Nucleus accumbens (tissue), 56 donors: ENCODE data around the gene GTPBP2.

Experiments
- DNase-seq, 56 donors: peaks; one replicate each; lab custom pipeline; 2025; lab: John Stamatoyannopoulos, UW

The GTPBP2 gene, protein sequence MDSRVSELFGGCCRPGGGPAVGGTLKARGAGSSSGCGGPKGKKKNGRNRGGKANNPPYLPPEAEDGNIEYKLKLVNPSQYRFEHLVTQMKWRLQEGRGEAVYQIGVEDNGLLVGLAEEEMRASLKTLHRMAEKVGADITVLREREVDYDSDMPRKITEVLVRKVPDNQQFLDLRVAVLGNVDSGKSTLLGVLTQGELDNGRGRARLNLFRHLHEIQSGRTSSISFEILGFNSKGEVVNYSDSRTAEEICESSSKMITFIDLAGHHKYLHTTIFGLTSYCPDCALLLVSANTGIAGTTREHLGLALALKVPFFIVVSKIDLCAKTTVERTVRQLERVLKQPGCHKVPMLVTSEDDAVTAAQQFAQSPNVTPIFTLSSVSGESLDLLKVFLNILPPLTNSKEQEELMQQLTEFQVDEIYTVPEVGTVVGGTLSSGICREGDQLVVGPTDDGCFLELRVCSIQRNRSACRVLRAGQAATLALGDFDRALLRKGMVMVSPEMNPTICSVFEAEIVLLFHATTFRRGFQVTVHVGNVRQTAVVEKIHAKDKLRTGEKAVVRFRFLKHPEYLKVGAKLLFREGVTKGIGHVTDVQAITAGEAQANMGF

DNA sequence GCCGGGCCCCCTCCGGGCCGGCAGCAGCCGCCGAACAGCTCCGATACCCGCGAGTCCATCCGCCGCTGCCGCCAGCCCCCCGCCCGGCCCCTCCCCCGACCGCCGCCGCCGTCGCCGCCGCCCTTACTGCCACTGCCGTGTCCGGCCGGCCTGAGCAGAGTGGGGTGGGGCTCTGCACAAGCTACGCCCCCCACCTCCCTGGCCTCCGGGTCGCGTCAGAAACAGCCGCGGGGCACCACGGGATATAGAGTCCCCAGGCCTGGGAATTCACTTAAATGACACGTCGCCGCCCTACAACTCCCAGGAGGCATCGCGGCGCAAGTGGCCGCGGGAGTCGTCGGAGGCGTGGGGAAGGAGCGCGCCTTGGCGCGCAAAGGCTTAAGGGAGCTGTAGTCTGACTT lies at the start of gene GTPBP2:
Gene GTPBP2, minus strand, starts transcription at position 161 of the 401 bp plus-strand sequence. Its CDS starts 102 bp downstream, at position 59.
- DNase-seq: peak; percentile 68 to 100 (median 99)

DNA sequence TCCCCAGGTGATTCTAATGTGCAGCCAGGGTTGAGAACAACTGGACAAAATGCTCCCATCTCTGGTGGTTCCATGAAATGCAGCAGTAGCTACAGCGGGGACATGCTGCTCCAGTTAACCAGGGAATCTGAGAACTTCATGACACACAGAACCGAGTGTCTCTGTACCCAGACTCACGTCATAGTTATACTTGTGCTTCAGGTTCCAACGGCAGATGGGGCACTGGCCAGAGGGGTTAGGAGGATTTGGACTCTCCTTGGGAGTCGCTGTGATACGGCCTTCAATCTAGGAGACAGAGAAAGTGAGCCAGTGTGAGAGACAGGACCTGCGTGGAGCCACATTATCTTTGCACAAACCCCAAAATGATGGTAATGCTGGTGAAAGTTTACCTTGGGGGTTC lies 49.3 kb upstream of the GTPBP2 start:
- no peak for DNase-seq

DNA sequence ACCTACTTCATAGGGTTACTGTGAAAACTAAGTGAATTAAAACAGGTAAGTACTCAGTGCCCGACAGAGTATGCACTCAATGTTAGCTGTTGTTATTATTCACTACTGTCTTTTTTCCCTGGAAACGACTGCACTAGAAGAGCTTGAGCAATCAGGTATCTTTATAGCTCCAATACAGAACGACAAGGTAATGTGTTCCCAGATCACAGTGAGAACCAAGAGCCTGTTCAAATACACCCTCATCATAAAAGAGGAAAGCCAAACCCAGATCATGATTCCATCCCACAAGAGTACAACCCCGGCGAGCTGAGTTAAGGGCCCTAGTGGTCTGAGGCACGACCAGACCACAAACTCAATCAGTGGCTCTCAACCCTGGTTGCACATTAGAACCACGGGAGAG lies 48.7 kb upstream of the GTPBP2 start:
- DNase-seq: no peak

DNA sequence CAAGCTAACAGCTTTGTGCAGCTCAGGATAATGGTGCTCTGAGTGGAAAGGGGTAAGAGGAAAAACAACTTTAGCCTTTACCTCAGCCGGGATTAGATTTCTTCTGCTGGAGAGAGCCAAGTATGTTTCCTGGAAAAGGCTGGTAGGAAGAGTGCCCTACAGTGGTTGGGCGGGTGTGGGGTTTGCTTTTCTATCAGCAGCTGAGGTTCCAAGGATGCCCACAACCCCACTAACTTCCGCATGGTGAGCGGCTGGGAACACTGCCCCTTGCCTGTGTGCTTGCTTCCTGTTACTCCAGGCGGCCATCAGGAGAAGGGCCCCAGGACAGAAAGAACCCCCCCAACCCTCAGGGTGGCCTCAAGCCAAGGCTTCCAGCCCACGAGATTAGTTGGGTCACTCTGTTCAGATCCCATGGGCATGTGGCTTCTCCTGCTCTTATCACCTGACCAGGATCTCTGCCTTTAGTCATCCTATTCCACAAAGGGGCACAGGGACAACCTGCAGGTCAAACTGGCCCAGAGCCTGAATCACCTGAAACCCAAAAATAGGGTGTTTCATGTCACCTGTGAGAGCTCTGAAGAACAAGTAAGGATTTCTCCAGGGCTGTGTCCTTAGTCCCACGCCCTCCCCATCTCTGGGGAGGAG lies 48.0 kb upstream of the GTPBP2 start:
- DNase-seq: no peak

DNA sequence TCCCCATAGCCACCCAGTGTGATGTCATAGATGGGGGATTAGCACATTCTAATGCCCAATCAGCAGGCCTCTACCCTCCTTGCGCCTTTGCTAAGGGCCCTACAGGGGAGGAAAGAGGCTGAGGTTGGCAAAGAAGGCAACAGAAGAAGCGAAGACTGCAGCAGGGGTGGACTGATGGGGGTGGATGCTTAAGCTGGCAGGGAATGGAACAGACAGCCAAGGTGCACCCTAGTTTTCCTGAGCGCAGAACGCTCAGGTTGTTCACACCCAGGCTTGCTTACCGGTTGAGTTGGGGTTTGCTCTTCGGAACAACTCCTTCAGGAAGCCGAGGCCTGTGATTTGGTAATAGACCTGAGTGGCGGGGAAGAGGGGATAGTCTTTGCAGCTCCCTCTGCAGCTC lies 45.9 kb upstream of the GTPBP2 start:
- DNase-seq: peak in 14 of 56 donors; percentile 3 to 53 (median 21)

DNA sequence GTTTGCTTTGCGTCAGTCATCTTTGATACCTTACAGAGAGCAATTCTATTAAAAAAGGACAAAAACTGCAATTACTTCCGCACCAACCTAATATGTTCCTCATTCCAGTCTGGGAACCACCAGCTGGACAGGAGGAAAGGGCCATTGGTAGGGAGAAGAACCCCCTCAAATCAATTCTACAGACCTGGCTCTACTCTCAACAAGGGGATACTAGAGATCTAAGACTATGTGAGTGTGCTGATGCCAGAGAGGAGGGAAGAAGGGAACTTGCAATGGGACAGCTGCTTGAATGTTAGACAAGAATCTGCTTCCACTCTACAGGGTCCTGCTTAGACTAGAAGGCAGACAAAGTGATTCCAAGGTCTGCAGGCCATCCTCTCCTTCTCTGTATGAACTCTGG lies 45.2 kb upstream of the GTPBP2 start:
- no peak for DNase-seq

DNA sequence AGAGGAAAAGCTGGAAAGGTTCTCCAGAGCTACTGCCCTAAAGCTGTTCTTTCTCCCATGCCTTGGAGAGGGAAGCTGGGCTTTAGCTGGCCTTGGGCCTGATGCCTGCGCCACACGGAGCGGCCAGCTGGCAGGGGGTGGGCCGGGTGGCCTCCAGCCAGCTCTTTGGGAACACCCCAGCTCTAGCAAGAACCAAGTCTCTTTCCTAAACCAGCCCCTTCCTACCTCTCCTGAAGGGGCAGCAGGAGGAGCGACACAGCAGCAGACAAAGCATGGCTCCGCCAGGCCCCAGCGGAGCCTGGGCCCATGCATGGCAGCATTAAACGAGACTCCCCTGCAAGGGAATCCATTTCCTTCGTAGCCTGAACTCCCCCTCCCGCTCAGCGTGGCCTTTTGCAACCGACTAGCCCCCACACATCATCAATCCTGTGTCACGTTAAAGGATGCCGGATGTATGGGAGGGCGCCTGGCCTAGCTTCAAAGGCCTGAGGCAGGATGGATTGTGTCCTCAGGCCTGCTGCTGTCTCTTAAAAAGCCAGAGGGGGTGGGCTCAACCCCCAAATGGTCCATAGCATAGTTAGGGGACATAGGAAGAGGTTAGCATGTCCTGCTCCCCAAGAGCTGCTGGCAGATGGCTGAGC lies 44.5 kb upstream of the GTPBP2 start:
- peak in 35 of 56 donors; percentile 5 to 71 (median 22) for DNase-seq

DNA sequence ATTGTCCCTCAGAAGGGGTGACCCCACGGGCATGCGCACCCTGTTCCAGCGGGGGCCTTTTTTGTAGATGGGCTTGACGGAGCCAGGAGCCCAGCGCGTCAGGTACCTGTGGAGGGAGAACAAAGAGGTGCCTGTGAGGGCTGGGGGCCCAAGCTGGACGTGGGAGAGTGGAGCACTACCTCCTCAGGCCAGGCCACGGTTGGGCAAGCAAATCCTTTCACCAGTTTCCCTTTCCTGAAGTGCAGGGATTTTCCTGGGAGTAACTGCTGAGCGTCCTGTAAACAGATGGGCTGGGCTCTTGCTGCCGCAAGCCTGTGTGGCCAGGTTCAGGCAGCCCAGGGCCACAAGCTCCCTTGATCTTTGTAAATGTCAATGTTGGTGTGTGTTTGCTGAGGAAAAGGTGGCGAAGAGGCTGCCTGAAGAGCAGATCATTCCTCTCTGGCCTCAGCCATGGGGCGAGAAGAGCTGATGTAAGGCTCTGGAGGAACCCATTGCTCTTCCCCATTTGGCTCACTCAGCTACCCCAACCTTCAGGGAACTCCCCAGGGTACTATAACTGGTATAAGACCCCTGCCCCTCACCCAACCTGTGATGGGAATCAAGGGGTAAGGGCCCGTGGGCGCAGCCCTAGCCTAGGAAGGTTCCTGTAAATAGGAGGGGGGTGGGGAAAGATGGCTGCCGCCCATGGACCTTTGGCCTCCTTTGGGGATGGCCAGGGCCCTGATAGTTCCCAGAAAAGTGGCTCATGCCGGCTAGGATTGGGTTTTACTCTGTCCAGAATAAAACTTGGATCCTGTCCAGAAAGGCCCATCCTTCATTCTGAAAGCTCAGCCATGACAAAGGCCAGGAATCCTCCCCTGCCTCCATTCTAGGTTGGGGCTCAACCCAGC lies 43.0 kb upstream of the GTPBP2 start:
- no peak for DNase-seq

DNA sequence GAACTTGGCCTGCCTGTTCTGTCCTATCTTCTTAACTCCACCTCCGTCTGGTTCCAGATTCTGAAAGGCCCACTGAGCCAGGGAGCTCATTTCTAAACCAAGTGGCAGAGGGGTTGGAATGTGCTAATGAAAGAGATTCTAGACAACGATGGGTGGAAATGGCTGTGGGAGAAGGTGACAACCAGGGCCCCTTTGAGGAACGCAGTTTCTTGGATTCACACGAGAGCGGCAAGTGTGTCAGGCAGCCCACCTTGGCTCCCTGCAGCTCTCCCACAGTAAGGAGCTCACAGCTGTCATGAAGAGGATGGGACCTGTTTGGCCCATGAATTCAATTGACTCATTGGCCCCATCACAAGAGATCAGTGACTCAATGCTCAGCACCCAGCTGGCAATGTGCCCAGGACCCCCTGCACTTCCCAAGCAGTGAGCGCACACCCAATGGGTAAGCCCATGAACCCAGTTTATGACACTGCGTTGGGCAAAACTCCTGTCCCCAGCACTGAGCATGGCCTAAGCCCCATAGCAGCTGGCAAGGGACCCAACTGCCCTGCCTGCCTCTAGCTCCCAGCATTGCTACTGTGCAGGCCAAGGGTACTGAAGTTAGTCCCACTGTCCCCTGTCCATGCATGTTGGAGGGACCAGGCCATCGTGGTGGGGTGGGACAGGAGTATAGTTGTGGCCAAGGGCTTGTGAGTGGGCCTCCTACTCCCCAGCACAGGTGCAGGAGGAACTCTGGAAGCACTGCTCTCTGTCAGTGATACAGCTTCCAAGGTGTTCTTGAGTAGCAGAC lies 42.1 kb upstream of the GTPBP2 start:
- no peak for DNase-seq

DNA sequence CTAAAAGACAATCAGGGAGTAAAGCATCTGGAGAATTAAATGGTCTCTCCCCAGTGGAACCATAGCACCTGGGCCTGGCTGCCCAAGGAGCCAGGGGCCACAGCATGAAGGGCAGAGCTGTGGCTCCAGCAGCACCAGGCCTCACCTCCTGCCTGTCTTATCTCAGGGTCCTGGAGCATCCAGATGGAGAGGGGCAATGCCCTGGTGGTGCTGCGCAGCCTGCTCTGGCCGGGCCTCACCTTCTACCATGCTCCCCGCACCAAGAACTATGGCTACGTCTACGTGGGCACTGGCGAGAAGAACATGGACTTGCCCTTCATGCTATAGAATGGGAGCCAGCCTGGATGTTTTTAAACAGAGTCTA lies 41.5 kb upstream of the GTPBP2 start:
- no peak for DNase-seq

DNA sequence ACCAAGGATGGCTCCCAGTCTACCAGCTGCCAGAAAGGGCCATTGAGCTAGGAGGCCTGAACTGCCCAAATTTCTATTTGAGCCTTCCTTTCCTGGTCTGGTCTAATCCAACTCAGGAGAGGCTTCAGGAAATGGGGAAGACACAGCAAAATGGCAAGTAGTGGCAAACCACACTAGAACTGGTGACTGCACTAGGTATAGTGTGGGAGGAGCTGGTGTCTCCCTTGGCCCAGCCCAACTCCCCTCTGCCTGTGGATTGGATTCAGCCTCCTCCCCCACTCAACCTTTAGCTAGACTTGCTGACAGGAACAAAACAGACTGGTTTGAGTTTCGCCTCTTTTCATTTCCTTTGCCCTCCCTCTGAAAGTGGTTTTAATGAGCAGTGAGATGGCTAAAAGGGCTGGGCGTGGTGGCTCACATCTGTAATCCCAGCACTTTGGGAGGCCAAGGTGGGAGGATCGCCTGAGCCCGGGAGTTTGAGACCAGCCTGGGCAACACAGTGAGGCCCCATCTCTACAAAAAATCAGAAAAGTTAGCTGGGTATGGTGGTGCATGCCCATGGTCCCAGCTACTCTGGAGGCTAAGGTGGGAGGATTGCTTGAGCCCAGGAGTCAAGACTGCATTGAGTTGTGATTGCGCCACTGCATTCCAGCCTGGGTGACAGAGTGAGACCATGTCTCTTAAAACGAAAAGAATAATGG lies 41.0 kb upstream of the GTPBP2 start:
- DNase-seq: peak in 2 of 56 donors; percentile 23 to 57

DNA sequence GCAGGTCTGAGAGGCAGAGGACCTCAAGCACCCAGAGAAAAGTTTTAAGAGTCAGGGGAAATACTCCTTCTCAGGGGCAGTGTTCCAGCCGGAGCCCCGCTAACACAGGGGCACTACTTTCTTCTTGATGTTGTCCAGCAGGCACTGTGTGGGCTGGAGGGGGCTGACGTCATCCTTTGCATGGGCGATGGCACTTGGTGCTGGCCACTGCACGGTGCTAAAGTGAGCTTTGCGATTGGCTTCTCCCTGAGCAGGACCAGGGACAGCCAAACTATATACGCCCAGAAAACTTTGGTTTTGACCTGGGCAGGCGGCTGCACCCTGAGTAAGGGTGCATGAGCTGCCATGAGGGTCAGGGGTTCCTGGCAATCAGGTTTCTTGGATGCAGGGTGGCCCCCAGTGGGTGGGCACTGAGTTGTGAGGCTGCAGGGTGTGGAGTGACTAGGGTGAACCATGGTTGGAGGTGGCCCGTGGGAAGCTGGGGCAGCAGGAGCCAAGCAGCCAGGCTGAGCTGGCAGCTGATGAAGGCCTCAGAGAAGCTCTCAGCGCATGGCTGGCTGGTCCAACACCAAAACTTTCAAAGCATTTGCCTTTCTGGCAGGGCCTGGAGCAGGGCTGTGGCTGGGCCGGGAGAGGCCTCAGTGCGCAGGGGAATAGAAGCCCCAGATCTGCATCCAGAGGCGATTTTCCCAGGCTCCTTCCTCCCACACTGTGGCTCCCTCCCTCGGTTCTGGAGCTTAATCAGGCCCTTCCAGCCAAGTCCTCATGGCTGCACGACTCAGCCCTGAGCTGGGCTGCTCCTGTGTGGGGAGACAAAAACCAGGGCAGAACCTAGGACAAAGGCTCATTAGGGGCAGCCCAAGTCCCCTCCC lies 40.2 kb upstream of the GTPBP2 start:
- DNase-seq: peak in 38 of 56 donors; percentile 5 to 75 (median 36)

DNA sequence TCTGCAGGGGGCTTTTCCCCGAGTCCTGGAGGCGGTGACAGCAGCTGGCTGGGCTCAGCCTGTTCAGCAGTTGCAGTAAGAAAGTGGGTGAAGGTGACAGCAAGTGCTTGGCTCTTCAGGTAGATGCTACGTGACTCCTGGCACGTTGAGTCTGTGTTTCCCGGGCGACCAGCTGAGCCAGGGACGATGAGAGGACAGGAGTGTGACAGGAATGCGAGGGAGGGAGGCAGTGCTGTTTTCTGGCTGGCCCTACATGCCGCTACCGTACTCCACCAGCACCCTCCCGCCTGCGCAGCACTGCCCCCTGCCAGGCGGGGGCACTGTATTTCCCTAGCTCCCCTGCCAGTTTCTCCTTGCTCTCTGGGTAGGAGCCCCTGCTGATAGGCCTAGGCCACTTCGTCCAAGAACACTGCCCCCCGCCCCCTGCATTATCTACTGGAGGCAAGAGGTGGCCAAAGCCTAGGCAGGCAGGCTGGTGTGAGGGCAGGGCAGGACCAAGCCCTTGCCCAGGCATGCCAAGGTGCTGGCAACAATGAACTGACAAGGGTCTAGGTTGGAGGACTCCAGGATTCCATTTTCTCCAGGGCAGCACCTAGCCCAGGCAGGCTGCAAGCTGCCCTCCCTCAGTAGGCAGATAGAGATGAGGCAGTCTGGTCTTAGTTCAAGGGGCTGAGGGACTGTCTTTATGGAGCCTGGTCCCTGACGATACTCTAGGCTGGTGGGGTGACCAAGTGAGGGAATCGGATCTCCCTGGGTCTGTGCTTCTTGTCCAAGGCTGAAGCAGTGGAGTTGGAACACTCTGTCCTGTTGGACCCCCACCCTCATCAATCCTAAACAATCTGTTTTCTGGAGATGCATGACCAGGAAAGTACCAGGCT lies 39.3 kb upstream of the GTPBP2 start:
- peak in 50 of 56 donors; percentile 12 to 86 (median 50) for DNase-seq

DNA sequence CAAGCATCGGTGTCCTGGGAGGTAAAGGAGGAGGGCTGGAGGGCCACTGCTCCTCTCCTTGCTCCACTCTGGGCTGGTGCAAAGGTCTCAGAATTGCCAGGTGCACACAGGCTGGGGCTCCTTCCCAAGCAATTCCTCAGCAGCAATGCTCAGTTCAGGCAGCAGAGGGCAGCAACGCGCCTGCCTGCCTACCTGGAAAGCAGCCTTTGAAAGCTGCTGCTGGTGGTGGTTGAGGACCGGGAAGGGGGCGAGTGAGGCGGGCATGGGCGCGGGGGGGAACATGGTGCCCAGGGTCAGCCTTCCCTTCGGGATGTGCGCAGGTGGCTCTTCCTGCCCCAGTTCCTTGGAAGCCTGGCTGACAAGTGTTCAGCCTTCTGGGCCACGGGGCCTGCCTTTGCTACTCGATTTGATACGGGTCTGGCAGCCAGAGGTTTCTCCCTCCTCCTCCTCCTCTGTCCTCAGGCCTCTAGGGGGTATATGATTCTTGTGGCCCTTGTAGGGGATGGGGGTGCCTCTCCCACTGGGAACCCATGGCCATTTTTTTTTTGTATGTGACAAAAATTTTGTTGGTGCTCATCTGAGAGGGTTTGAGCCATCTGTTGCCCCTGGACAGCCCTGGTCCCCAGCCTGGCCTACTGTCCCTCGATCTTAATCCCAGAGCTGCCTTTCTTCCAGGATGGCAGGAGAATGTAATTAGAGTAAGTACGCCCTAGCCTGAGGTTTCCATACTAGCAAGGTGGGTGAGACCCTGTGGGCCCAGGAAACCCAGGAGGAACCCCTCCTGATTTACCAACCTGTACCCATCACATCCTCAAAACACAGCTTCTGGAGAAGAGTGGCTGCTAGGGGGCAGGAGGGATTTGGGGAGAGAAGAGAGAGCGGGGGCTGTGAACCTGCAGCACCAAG lies 38.4 kb upstream of the GTPBP2 start:
- DNase-seq: peak in 52 of 56 donors; percentile 30 to 91 (median 70)

DNA sequence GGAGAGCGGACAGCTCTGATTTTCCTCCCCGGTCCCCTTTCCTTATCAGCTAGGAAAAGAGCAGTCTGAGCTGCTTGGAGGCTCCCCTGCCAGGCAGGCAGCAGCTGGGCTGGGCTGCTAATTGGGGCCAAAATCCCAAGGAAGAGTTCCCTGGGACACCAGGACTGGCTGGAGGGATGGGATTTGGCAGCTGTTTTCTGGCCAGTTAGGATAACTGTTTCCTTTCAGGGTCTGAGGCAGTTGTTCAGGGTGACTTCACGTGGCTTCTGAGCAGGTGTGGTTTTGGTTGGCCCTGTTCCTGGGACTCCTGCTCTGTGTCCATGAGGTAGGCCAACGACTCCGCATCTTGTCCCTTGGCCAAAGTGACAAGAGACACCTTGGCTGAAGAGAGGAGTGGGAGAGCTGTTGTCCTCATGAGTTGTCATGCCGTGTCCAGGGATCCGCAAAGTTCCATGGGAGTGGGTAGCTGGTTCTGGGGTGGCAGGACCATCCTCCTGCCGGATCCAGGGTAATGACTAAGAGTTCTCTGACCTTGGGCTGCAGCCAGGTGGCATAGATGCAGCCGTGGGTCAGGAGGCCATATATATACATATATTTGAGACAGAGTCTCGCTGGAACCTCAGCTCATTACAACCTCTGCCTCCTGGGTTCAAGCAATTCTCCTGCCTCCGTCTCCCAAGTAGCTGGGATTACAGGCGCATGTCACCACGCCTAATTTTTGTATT lies 37.3 kb upstream of the GTPBP2 start:
- no peak for DNase-seq
